GM12865 (cell line): ENCODE measurements around the gene PSMC3IP.
A peak's percentile ranks its signal among the peaks of the same experiment; 100 is the strongest.

Experiments used
- DNase-seq: peaks from one replicate; pipeline ENCODE4 v3.0.0; 2010; ENCODE audit warnings: low read depth
- H3K4me3 ChIP-seq: 2 replicates; pipeline ENCODE4 v1.5.1; 2011; ENCODE audit warnings: mild to moderate bottlenecking, low read depth, low read length, control low read depth
- TF ChIP-seq, protein P1 (sequence below): IDR thresholded peaks from 2 replicates; pipeline ENCODE4 v1.5.1; 2011; ENCODE audit warnings: low read length, control low read depth, low read depth, inconsistent platforms; ENCODE audit not compliant: insufficient read depth; ENCODE audit errors: missing control alignments

PSMC3IP gene

DNA sequence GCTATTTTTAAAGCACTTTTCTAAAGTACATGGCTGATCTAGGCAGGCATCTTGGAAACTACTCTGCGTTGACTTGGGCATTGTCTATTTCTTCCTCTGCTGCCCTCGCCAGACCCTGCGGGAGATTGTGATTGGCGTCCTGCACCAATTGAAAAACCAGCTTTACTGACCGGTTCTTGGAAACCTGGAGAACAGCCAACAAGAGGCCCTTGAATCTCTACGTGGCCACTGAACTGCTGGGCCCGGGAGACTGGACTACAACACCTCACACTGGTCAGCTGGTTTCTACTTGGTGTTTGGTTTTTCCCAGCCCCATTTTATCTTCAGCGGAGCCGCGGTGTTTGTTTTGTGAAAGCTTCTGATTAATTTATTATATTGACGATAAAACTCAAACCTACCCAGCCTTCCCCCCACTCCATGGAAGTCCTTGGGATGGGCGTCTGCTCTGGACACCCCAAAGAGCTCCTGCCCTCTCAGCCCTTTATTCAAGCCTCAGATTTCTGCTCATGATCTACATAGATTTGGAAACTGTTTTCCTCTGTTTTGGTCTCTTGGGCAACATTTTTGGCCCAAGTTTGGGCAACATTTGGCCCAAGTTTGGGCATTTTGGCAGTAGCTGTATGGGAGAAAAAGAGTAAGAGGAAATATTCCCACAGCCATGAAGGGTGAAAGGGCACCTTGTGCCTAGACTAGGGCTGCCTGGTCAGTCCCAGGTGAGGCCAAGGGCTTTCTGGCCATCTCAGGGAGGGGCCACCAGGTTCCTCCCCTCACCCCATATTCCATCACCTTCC, 5.9 kb downstream of the PSMC3IP start:
- TF ChIP-seq, protein P1, sequence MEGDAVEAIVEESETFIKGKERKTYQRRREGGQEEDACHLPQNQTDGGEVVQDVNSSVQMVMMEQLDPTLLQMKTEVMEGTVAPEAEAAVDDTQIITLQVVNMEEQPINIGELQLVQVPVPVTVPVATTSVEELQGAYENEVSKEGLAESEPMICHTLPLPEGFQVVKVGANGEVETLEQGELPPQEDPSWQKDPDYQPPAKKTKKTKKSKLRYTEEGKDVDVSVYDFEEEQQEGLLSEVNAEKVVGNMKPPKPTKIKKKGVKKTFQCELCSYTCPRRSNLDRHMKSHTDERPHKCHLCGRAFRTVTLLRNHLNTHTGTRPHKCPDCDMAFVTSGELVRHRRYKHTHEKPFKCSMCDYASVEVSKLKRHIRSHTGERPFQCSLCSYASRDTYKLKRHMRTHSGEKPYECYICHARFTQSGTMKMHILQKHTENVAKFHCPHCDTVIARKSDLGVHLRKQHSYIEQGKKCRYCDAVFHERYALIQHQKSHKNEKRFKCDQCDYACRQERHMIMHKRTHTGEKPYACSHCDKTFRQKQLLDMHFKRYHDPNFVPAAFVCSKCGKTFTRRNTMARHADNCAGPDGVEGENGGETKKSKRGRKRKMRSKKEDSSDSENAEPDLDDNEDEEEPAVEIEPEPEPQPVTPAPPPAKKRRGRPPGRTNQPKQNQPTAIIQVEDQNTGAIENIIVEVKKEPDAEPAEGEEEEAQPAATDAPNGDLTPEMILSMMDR = no peak
- no peak overlapping the region for H3K4me3 ChIP-seq
- DNase-seq = no peak

DNA sequence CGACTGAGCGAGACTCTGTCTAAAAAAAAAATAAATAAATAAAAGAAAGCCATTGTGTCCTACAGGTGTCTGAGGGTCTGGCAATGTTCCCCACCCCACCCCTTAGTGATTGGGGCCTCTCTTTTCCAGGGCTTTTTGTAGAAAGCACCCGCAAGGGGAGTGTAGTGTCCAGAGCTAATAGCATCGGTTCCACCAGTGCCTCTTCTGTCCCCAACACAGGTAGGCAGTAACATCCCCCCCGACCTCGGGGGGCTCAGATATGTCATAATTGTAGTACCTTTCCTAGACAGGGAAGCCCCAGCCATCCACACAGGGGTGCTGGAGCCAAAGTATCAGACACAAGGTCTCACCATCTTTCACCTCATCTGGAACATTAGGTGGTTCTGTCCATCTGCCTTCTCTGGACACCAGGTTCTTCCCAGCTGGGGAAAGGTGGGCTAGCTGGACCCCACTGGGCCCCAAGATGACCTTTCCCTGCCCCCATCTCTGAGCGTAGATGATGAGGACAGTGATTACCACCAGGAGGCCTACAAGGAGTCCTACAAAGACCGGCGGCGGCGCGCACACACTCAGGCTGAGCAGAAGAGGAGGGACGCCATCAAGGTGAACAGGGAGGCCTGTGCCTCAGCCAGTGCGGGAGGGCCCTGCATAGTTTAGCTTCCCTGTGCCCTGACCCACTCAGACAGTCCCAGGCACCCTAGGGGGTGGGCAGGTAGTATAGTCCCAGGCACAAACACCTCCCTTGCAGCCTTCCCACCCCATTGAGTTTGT, 9.0 kb downstream of the PSMC3IP start:
- no peak overlapping the region; the same call in 1 of the 2 replicates for H3K4me3 ChIP-seq
- TF ChIP-seq, protein P1 = no peak
- no peak for DNase-seq

DNA sequence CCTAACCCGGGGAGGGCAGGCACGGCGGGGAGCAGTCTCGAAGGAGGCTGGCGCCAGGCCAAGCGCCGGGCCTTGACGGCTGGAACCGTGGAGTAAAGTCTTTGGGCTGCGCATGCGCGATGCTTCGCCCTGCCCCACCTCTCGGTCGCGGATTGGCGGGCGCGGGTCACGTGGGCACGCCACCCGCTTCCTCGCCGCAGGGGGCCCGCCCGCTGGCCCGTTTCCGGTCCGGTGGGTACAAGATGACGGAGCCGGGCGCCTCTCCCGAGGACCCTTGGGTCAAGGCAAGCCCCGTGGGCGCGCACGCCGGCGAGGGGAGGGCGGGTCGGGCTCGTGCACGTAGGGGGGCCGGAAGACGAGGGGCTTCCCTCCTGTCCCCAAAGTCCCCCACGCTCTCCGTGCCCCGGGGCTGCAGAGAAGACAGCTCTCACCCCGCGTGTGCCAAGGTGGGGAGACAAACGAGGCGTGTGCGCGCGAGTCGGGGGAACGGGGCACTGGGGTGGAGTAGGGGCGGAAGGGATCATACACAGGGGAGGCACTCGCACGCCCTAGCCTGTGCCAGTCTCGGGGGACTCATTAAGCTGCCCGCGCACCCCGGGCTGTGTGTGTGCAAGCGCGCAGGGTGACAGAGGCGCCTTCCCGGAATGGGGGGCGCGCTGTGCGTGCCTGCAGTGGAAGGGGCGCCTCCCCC, 10.5 kb downstream of the PSMC3IP start, which contains the start of gene MLX:
MLX (plus strand) TSS at position 218 of the 691 bp plus-strand sequence; CDS start at position 243, 25 bp downstream.
- peak; percentile 96 for DNase-seq
- H3K4me3 ChIP-seq = peak within 1 kb of the TSS; percentile 87
- TF ChIP-seq, protein P1 = peak; percentile 6

DNA sequence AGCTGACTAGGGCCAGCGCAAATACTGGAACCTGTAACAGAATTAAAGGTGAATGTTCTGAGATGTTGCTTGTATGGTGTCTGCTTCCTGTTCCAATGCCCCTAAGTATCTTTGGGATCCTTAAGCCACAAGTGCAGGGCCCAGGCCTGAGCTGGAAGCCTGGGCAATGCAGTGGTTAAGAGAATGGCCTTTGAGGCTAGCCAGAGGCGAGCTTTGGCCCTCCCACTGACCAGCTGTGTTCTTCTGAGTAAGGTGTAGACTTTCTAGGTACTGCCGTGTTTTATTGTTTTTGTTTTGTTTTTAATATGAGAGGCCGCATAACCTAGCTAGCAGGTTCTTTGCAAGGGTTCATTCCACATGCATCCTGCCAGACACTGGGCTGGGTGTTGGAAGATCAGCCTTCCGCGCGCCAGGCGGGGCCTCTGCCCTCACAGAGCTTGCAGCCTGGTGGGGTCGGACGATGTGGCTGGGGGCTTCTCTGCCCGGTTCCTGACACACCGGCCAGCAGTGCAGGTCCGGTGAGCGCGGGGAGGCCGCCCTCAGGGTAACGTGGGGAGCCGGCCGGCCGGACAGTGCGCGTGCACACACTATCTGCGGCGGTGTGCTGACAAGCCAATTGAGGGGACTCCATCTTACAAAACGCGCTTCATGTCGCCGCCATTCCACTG, 11.2 kb downstream of the PSMC3IP start:
- DNase-seq = no peak
- TF ChIP-seq, protein P1 = no peak
- peak overlapping the region; percentile 87 for H3K4me3 ChIP-seq

DNA sequence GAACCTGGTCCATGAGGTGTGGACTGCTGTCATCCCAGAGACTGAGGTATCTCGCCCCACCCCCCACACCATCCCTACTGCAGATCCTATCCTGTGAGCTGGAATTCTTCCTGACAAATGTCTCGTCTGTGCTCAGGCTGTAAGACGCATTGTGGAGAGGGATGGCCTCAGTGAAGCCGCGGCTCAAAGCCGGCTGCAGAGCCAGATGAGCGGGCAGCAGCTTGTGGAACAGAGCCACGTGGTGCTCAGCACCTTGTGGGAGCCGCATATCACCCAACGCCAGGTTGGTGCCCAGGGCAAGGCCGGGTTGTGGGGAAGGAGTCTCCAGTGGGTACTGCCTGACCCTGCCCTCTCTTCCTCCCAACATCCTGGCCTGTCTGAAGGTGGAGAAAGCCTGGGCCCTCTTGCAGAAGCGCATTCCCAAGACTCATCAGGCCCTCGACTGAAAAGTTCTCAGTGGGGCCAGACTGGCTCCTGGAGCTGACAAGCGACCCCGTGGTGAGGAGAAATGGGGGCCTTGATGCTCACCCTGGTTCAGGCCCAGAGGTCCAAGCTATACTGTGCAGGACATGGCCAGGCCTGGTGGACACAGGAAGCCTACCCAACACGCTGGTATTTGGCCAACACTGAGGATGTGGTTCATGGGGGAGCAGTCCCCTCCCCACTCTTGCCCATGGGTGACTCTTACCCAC, 11.9 kb downstream of the PSMC3IP start:
- TF ChIP-seq, protein P1 = no peak

DNA sequence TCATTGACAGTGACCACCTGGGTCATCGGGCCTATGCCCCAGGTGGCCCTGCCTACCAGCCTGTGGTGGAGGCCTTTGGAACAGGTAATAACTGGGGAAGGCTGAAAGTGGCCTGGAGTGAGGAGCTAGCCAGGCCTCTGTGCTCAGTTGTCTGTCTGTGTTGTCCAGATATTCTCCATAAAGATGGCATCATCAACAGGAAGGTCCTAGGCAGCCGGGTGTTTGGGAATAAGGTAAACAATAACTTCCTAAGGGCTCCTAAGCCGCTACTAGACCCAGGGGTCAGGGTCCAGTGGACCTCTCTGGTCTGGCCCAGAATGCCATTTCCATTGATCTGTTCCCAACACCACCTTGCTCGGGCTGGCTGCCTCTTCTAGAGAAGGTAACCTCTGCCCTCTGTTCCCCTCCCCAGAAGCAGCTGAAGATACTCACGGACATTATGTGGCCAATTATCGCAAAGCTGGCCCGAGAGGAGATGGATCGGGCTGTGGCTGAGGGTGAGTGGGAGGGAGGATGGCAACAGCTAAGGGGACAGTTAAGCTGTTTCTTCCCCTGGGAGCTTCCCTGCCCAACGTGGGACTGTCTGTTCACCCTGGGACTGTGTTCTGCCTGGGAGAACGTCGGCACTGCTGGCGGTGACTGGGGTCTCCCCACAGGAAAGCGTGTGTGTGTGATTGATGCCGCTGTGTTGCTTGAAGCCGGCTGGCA, 12.6 kb downstream of the PSMC3IP start:
- no peak for DNase-seq

More for the DNA sequence above, 11.9 kb downstream of the PSMC3IP start:
- H3K4me3 ChIP-seq = no peak overlapping the region
- no peak for DNase-seq

More for the DNA sequence above, 12.6 kb downstream of the PSMC3IP start:
- H3K4me3 ChIP-seq = no peak overlapping the region
- TF ChIP-seq, protein P1 = no peak
